ENCODE measurements around the gene KLHL40.

Gene KLHL40

GRCh38 chr3:42685363-42685881, at the start of gene KLHL40:
KLHL40 (plus strand) TSS chr3:42685537; CDS start chr3:42685619, 82 bp downstream.
- DNase-seq: peak; percentile 6

- no peak for DNase-seq
These were observed 48.3 kb upstream of the KLHL40 start for GRCh38 chr3:42637001-42637400.

GRCh38 chr3:42638339-42638842, 46.9 kb upstream of the KLHL40 start:
- peak; percentile 45 for DNase-seq

GRCh38 chr3:42639192-42639591, 46.1 kb upstream of the KLHL40 start:
- DNase-seq: no peak

GRCh38 chr3:42640129-42640528, 45.2 kb upstream of the KLHL40 start:
- no peak for DNase-seq

- DNase-seq: no peak
These were observed 44.5 kb upstream of the KLHL40 start for GRCh38 chr3:42640771-42641370.

GRCh38 chr3:42647821-42648459, 37.4 kb upstream of the KLHL40 start:
- DNase-seq: no peak

GRCh38 chr3:42649006-42649405, 36.3 kb upstream of the KLHL40 start:
- no peak for DNase-seq

- no peak for DNase-seq
These were observed 35.6 kb upstream of the KLHL40 start for GRCh38 chr3:42649783-42650182.

- DNase-seq: no peak
These were observed 33.9 kb upstream of the KLHL40 start for GRCh38 chr3:42651248-42652091.

GRCh38 chr3:42652251-42652610, 33.1 kb upstream of the KLHL40 start:
- no peak for DNase-seq

GRCh38 chr3:42652611-42653302, 32.6 kb upstream of the KLHL40 start:
- DNase-seq: no peak

GRCh38 chr3:42653303-42653559, 32.1 kb upstream of the KLHL40 start:
- no peak for DNase-seq

- no peak for DNase-seq
These were observed 31.6 kb upstream of the KLHL40 start, which contains the start of gene ZBTB47 for GRCh38 chr3:42653560-42654330. ZBTB47 (plus strand) TSS chr3:42653697; CDS start chr3:42658356, 4,659 bp downstream.

GRCh38 chr3:42654331-42655201, 30.8 kb upstream of the KLHL40 start:
- DNase-seq: no peak

- DNase-seq: no peak
These were observed 29.9 kb upstream of the KLHL40 start for GRCh38 chr3:42655331-42655888.

- no peak for DNase-seq
These were observed 29.2 kb upstream of the KLHL40 start for GRCh38 chr3:42655980-42656679.

GRCh38 chr3:42656680-42657610, 28.4 kb upstream of the KLHL40 start:
- DNase-seq: no peak

- DNase-seq: no peak
These were observed 27.7 kb upstream of the KLHL40 start for GRCh38 chr3:42657675-42658074.

Measured in activated naive CD4-positive, alpha-beta T cell treated with anti-CD3 and anti-CD28 coated beads, Interleukin-2, amount 50 U/mL, for 16 hours (primary cell).